ENCODE measurements around the gene SRXN1. TPM values are rescaled to one million over a fixed set of nuclear protein-coding genes. Genes with fewer than 3 reads are reported as not detected.

Gene SRXN1
- polyA plus RNA-seq, 2 donors: 16.7 to 41.0 TPM

DNA sequence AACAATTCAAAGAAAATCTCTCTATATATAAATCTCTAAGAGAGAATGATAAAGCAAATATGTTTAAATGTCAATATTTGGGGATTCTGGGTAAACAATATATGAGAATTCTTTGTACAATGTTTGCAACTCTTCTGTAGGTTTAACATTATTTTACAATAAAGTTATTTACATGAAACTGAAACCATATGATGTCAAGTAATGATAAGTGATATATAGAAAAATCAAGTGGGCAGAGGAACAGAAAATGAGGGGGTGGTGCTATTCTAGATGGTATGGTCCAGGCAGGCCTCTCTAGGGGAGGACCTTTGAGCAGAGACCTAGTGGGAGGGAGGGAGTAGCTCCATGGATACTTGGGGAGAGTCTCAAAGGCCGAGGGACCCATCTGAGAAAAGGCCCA is 39.0 kb upstream of the SRXN1 start:
- no peaks in the 10 kb centered on the region for H3K27me3 ChIP-seq (ENCODE audit: control insufficient read depth in 1 of 2, insufficient read depth in 2 of 2, low read length in 2 of 2)
- no peaks in the 10 kb centered on the region for H3K4me1 ChIP-seq (ENCODE audit: control insufficient read depth in 2 of 2, insufficient read depth in 2 of 2, low read length in 1 of 2)
- H3K4me3 ChIP-seq (ENCODE audit: low read depth in 1 of 2, low read length in 2 of 2): no peak overlapping the region
- no peaks in the 10 kb centered on the region for H3K9me3 ChIP-seq (ENCODE audit: control insufficient read depth in 2 of 2, insufficient read depth in 1 of 2, low read depth in 1 of 2, low read length in 1 of 2)
- H3K27ac ChIP-seq (ENCODE audit: low read depth in 2 of 2, low read length in 1 of 2): no peak overlapping the region
- no peaks in the 10 kb centered on the region for H3K36me3 ChIP-seq (ENCODE audit: control insufficient read depth in 2 of 2, insufficient read depth in 2 of 2, low read length in 1 of 2)
- 44 to 50% methylated on average over 1 of the region's 1 CpG for WGBS, 2 donors

DNA sequence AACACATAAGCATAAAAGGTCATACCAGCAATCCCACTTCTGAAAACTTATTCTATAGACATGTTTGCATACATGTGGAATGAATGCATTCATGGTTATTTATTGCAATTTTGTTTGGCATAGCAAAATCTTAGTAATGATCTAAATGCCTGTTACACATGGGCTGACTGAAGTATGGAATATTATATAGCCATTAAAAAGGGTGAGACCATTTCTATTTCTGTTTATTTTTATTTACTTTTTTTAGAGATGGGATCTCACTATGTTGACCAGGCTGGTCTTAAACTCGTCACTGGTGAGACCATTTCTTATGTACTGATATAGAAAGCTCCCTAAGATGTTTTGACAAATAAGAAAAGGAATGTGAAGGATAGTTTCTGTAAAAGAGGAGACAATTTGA is 36.9 kb upstream of the SRXN1 start:
- H3K4me1 ChIP-seq (ENCODE audit: control insufficient read depth in 2 of 2, insufficient read depth in 2 of 2, low read length in 1 of 2): no peaks in the 10 kb centered on the region
- no peak overlapping the region for H3K27ac ChIP-seq (ENCODE audit: low read depth in 2 of 2, low read length in 1 of 2)
- no peaks in the 10 kb centered on the region for H3K27me3 ChIP-seq (ENCODE audit: control insufficient read depth in 1 of 2, insufficient read depth in 2 of 2, low read length in 2 of 2)
- H3K36me3 ChIP-seq (ENCODE audit: control insufficient read depth in 2 of 2, insufficient read depth in 2 of 2, low read length in 1 of 2): no peaks in the 10 kb centered on the region
- WGBS, 2 donors: 34 to 50% methylated on average over 1 of the region's 1 CpG
- H3K4me3 ChIP-seq (ENCODE audit: low read depth in 1 of 2, low read length in 2 of 2): no peak overlapping the region
- H3K9me3 ChIP-seq (ENCODE audit: control insufficient read depth in 2 of 2, insufficient read depth in 1 of 2, low read depth in 1 of 2, low read length in 1 of 2): no peaks in the 10 kb centered on the region

GRCh38 chr20:689348-689747 is 36.3 kb upstream of the SRXN1 start:
- H3K4me1 ChIP-seq (ENCODE audit: control insufficient read depth in 2 of 2, insufficient read depth in 2 of 2, low read length in 1 of 2): no peaks in the 10 kb centered on the region
- 71 to 78% methylated on average over 6 of the region's 6 CpGs for WGBS, 2 donors
- no peaks in the 10 kb centered on the region for H3K36me3 ChIP-seq (ENCODE audit: control insufficient read depth in 2 of 2, insufficient read depth in 2 of 2, low read length in 1 of 2)
- H3K4me3 ChIP-seq (ENCODE audit: low read depth in 1 of 2, low read length in 2 of 2): no peak overlapping the region
- H3K27ac ChIP-seq (ENCODE audit: low read depth in 2 of 2, low read length in 1 of 2): no peak overlapping the region
- H3K27me3 ChIP-seq (ENCODE audit: control insufficient read depth in 1 of 2, insufficient read depth in 2 of 2, low read length in 2 of 2): no peaks in the 10 kb centered on the region
- H3K9me3 ChIP-seq (ENCODE audit: control insufficient read depth in 2 of 2, insufficient read depth in 1 of 2, low read depth in 1 of 2, low read length in 1 of 2): no peaks in the 10 kb centered on the region

GRCh38 chr20:688809-689212 is 35.8 kb upstream of the SRXN1 start:
- Histone ChIP-seq H3K4me1 (ENCODE audit: control insufficient read depth in 2 of 2, insufficient read depth in 2 of 2, low read length in 1 of 2) (no peaks in the 10 kb centered on the region), H3K36me3 (ENCODE audit: control insufficient read depth in 2 of 2, insufficient read depth in 2 of 2, low read length in 1 of 2) (no peaks in the 10 kb centered on the region), H3K9me3 (ENCODE audit: control insufficient read depth in 2 of 2, insufficient read depth in 1 of 2, low read depth in 1 of 2, low read length in 1 of 2) (no peaks in the 10 kb centered on the region), H3K4me3 (ENCODE audit: low read depth in 1 of 2, low read length in 2 of 2) (no peak overlapping the region), H3K27me3 (ENCODE audit: control insufficient read depth in 1 of 2, insufficient read depth in 2 of 2, low read length in 2 of 2) (no peaks in the 10 kb centered on the region), H3K27ac (ENCODE audit: low read depth in 2 of 2, low read length in 1 of 2) (no peak overlapping the region)
- 38 to 41% methylated on average over 13 of the region's 13 CpGs for WGBS, 2 donors

DNA sequence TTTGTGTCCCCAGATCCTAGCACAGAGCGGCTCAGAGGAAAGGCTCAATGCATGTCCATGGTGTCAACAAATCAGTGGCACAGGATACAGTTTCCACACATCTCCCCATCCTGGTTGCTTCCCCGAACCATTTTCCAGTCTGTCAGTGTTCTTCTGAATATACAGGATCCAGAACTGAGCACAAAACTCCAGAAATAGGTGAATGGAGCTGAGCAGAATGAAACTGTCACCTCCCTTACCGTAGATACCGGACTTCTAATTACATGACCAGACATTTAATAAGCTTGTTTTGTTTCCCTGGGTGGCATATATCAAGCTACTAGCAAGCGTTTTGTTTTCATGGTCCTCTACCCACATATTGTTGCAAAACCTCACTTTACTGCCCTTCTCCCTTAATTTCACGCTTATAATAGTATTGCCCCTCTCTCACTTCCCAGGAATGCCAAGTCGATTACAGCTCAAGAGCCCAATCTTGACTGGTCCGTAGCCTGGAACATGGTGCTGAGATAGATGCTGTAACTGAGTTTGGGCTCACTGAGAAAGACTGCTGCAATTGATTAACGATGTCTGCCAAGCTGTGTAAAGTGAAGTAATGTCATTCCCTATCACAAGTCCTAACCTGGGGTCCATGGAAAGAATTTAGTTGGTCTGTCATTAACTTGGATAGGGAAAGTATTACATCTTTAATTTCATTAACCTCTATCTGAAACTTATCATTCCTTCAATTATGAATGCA is 34.6 kb upstream of the SRXN1 start:
- WGBS, 2 donors: 77 to 82% methylated on average over 9 of the region's 9 CpGs
- Histone ChIP-seq H3K4me1 (ENCODE audit: control insufficient read depth in 2 of 2, insufficient read depth in 2 of 2, low read length in 1 of 2) (no peaks in the 10 kb centered on the region), H3K36me3 (ENCODE audit: control insufficient read depth in 2 of 2, insufficient read depth in 2 of 2, low read length in 1 of 2) (no peaks in the 10 kb centered on the region), H3K4me3 (ENCODE audit: low read depth in 1 of 2, low read length in 2 of 2) (no peak overlapping the region), H3K27ac (ENCODE audit: low read depth in 2 of 2, low read length in 1 of 2) (no peak overlapping the region), H3K27me3 (ENCODE audit: control insufficient read depth in 1 of 2, insufficient read depth in 2 of 2, low read length in 2 of 2) (no peaks in the 10 kb centered on the region), H3K9me3 (ENCODE audit: control insufficient read depth in 2 of 2, insufficient read depth in 1 of 2, low read depth in 1 of 2, low read length in 1 of 2) (no peaks in the 10 kb centered on the region)

DNA sequence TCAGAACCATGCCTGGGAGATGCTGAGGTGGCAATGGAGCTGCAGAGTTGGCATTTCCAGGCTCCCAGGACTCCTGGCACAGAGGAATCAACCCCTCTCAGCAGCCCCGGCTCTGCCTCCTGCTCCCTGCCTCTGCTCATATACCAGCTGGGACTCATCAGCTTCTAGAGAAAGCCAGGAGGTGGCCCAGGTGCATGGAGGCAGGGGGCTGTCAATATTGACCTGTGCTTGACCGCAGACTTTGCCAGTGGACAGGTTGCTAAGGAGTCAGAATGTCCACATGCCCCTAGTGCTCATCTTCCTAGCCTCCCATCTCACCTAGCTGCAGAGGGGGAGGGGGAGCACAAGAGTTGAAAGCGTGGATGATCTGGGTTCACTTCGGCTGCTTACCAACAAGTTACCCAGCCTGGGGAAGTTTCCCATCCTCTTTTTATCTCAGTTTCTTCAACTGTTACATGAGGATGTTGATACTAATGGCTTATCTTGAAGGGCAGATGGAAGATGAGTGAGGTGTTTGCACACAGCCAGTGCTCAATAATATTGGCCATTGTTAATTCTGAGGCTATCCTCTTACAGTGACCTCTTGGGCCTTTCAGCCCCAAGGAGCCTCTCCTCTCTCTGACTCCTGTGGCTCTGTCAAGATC is 31.8 kb upstream of the SRXN1 start:
- 54 to 61% methylated on average over 4 of the region's 4 CpGs for WGBS, 2 donors
- Histone ChIP-seq H3K36me3 (ENCODE audit: control insufficient read depth in 2 of 2, insufficient read depth in 2 of 2, low read length in 1 of 2) (no peaks in the 10 kb centered on the region), H3K4me1 (ENCODE audit: control insufficient read depth in 2 of 2, insufficient read depth in 2 of 2, low read length in 1 of 2) (no peaks in the 10 kb centered on the region), H3K27me3 (ENCODE audit: control insufficient read depth in 1 of 2, insufficient read depth in 2 of 2, low read length in 2 of 2) (no peaks in the 10 kb centered on the region), H3K27ac (ENCODE audit: low read depth in 2 of 2, low read length in 1 of 2) (no peak overlapping the region), H3K4me3 (ENCODE audit: low read depth in 1 of 2, low read length in 2 of 2) (no peak overlapping the region), H3K9me3 (ENCODE audit: control insufficient read depth in 2 of 2, insufficient read depth in 1 of 2, low read depth in 1 of 2, low read length in 1 of 2) (no peaks in the 10 kb centered on the region)

DNA sequence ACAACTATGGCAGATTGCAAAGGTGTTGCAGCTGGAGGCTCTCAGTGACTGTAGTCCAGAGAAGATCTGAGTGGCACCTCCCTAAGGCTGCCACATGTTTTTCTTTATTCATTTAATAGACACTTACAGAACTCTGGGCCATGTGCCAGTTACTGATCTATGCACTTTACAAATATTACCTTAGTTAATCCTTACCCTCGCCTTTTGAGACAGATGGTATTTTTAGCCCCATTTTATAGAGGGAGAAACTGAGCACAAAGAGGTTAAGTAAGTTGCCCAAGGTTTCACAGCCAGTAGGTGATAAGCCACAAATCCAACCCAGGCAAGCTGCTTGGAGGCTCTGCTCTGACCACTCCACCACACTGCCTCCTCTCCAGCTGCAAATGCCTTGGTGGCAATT is 29.1 kb upstream of the SRXN1 start:
- Histone ChIP-seq H3K9me3 (ENCODE audit: control insufficient read depth in 2 of 2, insufficient read depth in 1 of 2, low read depth in 1 of 2, low read length in 1 of 2) (no peaks in the 10 kb centered on the region), H3K4me3 (ENCODE audit: low read depth in 1 of 2, low read length in 2 of 2) (no peak overlapping the region), H3K27ac (ENCODE audit: low read depth in 2 of 2, low read length in 1 of 2) (no peak overlapping the region), H3K36me3 (ENCODE audit: control insufficient read depth in 2 of 2, insufficient read depth in 2 of 2, low read length in 1 of 2) (no peaks in the 10 kb centered on the region), H3K4me1 (ENCODE audit: control insufficient read depth in 2 of 2, insufficient read depth in 2 of 2, low read length in 1 of 2) (no peaks in the 10 kb centered on the region), H3K27me3 (ENCODE audit: control insufficient read depth in 1 of 2, insufficient read depth in 2 of 2, low read length in 2 of 2) (peaks cover 2 to 3% of the 10 kb centered on the region in 2 donors)
- 32 to 48% methylated on average over 1 of the region's 1 CpG for WGBS, 2 donors

DNA sequence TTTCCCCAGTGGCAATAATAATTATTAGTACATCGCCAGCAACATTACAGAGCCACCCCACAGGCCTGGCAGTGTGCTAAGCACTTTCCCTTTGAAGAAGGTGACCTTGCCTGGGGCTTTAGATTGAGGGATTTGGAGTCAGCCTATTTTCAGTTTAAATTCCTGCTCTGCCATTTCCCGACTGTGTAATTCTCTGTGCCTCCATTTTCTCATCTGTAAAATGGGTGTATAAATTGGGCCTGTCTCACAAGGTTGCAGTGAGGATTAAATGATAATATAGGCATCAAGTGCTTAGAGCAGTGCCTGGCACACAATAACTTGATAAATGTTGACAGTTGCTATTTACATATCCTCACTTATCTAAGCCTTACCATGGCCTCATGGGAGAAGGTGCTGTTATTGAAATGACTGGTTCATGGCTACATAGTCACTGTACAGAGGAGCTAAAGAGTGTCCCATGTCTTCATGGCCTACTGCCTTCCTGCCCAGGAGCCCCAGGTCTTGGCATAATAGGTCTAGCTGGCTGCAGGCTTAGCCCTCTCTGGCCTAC is 27.7 kb upstream of the SRXN1 start:
- WGBS, 2 donors: 61 to 72% methylated on average over 2 of the region's 2 CpGs

GRCh38 chr20:677957-678356 is 25.0 kb upstream of the SRXN1 start:
- Histone ChIP-seq H3K9me3 (ENCODE audit: control insufficient read depth in 2 of 2, insufficient read depth in 1 of 2, low read depth in 1 of 2, low read length in 1 of 2) (peaks cover 0 to 4% of the 10 kb centered on the region in 2 donors), H3K36me3 (ENCODE audit: control insufficient read depth in 2 of 2, insufficient read depth in 2 of 2, low read length in 1 of 2) (no peaks in the 10 kb centered on the region), H3K27ac (ENCODE audit: low read depth in 2 of 2, low read length in 1 of 2) (no peak overlapping the region), H3K27me3 (ENCODE audit: control insufficient read depth in 1 of 2, insufficient read depth in 2 of 2, low read length in 2 of 2) (peaks cover 8 to 18% of the 10 kb centered on the region in 2 donors), H3K4me3 (ENCODE audit: low read depth in 1 of 2, low read length in 2 of 2) (no peak overlapping the region), H3K4me1 (ENCODE audit: control insufficient read depth in 2 of 2, insufficient read depth in 2 of 2, low read length in 1 of 2) (peaks cover 0 to 5% of the 10 kb centered on the region in 2 donors)
- WGBS, 2 donors: 82 to 91% methylated on average over 5 of the region's 5 CpGs

More for the DNA sequence above, 27.7 kb upstream of the SRXN1 start:
- Histone ChIP-seq H3K4me1 (ENCODE audit: control insufficient read depth in 2 of 2, insufficient read depth in 2 of 2, low read length in 1 of 2) (no peaks in the 10 kb centered on the region), H3K36me3 (ENCODE audit: control insufficient read depth in 2 of 2, insufficient read depth in 2 of 2, low read length in 1 of 2) (no peaks in the 10 kb centered on the region), H3K27ac (ENCODE audit: low read depth in 2 of 2, low read length in 1 of 2) (no peak overlapping the region), H3K4me3 (ENCODE audit: low read depth in 1 of 2, low read length in 2 of 2) (no peak overlapping the region), H3K9me3 (ENCODE audit: control insufficient read depth in 2 of 2, insufficient read depth in 1 of 2, low read depth in 1 of 2, low read length in 1 of 2) (peaks cover 0 to under 1% of the 10 kb centered on the region in 2 donors), H3K27me3 (ENCODE audit: control insufficient read depth in 1 of 2, insufficient read depth in 2 of 2, low read length in 2 of 2) (peaks cover 3 to 12% of the 10 kb centered on the region in 2 donors)
